ENCODE measurements around the gene KLF1. TPM values are rescaled to one million over a fixed set of nuclear protein-coding genes. Genes with fewer than 3 reads are reported as not detected.
"Not testable (repeated sequence)": the region's sequence is repeated elsewhere in the genome, so short reads cannot be mapped to it uniquely, and the experiment has no call there.

The KLF1 gene
- total and polyA plus RNA-seq, 4 donors = 0.26 to 3.0 (median 0.44) TPM

DNA sequence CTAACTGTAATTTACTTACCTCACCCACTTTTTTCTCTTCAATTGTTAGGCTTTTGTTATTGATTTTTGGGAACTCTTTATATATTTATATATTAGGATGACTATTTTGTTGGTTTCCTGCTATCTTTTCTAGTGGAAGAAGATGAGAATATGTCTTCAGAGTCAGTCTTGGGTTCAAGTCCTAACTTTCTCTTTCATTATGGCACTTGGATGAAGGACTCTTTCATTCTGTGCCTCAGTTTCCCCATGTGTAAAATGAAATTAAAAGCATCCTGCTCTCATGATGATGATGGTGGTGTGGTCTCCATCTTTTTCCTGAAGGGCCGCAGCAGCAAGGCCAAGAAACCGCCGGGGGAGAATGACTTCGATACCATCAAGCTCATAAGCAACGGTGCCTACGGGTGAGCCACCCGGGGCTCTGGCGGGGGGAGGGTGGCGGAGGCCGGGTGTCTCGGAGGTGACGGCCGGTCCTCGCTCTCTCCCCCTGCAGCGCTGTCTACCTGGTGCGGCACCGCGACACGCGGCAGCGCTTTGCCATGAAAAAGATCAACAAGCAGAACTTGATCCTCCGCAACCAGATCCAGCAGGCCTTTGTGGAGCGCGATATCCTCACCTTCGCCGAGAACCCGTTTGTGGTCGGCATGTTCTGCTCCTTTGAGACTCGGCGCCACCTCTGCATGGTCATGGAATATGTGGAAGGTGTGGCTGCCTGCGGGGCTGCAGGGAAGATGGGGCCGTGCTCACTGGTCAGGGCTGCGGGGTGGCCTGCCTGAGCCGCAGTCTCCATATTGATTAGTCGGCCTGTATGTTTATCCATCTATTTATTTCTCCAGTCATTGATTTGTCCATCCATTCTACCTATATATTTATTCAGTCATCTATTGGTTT is 28.7 kb downstream of the KLF1 start:
- Histone ChIP-seq H3K9ac (ENCODE audit: insufficient read depth in 1 of 2, low read length in 2 of 2) (no peak overlapping the region), H3K27me3 (ENCODE audit: control insufficient read depth in 3 of 3, insufficient read depth in 3 of 3, low read length in 2 of 3) (no peaks in the 10 kb centered on the region), H3K9me3 (ENCODE audit: control insufficient read depth in 4 of 4, insufficient read depth in 3 of 4, low read length in 3 of 4) (peaks cover 0 to 2% (median 0%) of the 10 kb centered on the region in 4 donors), H3K4me1 (ENCODE audit: control insufficient read depth in 5 of 5, insufficient read depth in 5 of 5, low read length in 5 of 5) (no peaks in the 10 kb centered on the region), H3K4me3 (no peak overlapping the region), H3K27ac (ENCODE audit: low read depth in 1 of 2, low read length in 1 of 2) (no peak overlapping the region), H3K36me3 (ENCODE audit: control insufficient read depth in 4 of 4, insufficient read depth in 4 of 4, low read length in 4 of 4) (no peaks in the 10 kb centered on the region)
- ATAC-seq (ENCODE audit: insufficient read depth, low FRiP score) = no peak
- TF ChIP-seq CTCF (IDR thresholded peaks at IDR 0.05; ENCODE audit: control extremely low read depth, extremely low read depth) = no peak
- DNase-seq = no peak
- whole genome bisulfite sequencing, 2 donors = 95% methylated on average over 35 of the region's 35 CpGs

- Histone ChIP-seq H3K27me3 (ENCODE audit: control insufficient read depth in 3 of 3, insufficient read depth in 3 of 3, low read length in 2 of 3) (no peaks in the 10 kb centered on the region), H3K9ac (ENCODE audit: insufficient read depth in 1 of 2, low read length in 2 of 2) (no peak overlapping the region), H3K9me3 (ENCODE audit: control insufficient read depth in 4 of 4, insufficient read depth in 3 of 4, low read length in 3 of 4) (peaks cover 0 to 2% (median 0%) of the 10 kb centered on the region in 4 donors), H3K36me3 (ENCODE audit: control insufficient read depth in 4 of 4, insufficient read depth in 4 of 4, low read length in 4 of 4) (no peaks in the 10 kb centered on the region), H3K4me3 (no peak overlapping the region), H3K27ac (ENCODE audit: low read depth in 1 of 2, low read length in 1 of 2) (no peak overlapping the region), H3K4me1 (ENCODE audit: control insufficient read depth in 5 of 5, insufficient read depth in 5 of 5, low read length in 5 of 5) (no peaks in the 10 kb centered on the region)
- DNase-seq (no peak), ATAC-seq (ENCODE audit: insufficient read depth, low FRiP score) (no peak)
- 67 to 83% methylated on average over 1 of the region's 1 CpG for WGBS, 2 donors
- TF ChIP-seq CTCF (IDR thresholded peaks at IDR 0.05; ENCODE audit: control extremely low read depth, extremely low read depth) = no peak
These were observed 30.3 kb downstream of the KLF1 start for GRCh38 chr19:12856653-12857052.

DNA sequence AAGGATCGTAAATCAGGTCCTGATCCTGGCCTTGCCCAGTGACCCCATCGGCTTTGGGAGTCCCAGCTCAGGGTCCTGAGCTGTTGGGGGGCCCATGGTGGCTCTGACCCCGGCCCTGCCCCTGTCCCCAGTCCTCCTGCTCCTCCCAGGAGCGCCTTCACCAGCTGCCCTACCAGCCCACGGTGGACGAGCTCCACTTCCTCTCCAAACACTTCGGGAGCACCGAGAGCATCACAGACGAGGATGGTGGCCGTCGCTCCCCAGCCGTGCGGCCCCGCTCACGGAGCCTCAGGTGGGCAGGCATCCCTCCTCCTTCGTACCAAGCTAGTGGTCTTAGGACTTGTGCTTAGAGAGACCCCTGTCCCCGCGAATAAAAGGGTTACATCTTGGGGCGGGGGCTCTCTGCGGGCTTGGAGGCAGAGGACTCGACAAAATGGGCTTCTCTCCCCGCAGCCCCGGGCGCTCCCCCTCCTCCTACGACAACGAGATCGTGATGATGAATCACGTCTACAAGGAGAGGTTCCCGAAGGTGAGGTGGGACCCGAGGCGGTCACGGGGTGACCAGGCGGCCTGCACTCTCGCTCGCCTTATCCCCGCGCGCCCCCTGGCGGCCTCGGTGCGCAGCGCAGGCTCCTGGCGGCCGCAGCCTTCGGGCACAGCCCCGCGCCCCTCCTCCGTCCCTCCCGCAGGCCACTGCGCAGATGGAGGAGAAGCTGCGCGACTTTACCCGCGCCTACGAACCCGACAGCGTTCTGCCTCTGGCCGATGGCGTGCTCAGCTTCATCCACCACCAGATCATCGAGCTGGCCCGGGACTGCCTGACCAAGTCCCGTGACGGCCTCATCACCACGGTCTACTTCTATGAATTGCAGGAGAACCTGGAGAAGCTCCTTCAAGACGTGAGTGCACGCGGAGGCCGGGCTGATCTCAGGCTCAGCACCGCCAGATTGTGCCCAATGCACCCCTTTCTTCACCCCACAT is 39.6 kb downstream of the KLF1 start:
- Histone ChIP-seq H3K9me3 (ENCODE audit: control insufficient read depth in 4 of 4, insufficient read depth in 3 of 4, low read length in 3 of 4) (peaks cover 0 to 3% (median 0%) of the 10 kb centered on the region in 4 donors), H3K36me3 (ENCODE audit: control insufficient read depth in 4 of 4, insufficient read depth in 4 of 4, low read length in 4 of 4) (no peaks in the 10 kb centered on the region), H3K27me3 (ENCODE audit: control insufficient read depth in 3 of 3, insufficient read depth in 3 of 3, low read length in 2 of 3) (peaks cover 0 to 6% (median 5%) of the 10 kb centered on the region in 3 donors), H3K4me1 (ENCODE audit: control insufficient read depth in 5 of 5, insufficient read depth in 5 of 5, low read length in 5 of 5) (peaks cover 0 to 5% (median 0%) of the 10 kb centered on the region in 5 donors), H3K27ac (ENCODE audit: low read depth in 1 of 2, low read length in 1 of 2) (no peak overlapping the region), H3K4me3 (no peak overlapping the region), H3K9ac (ENCODE audit: insufficient read depth in 1 of 2, low read length in 2 of 2) (no peak overlapping the region)
- peak; percentile 95 for ATAC-seq (ENCODE audit: insufficient read depth, low FRiP score)
- WGBS, 2 donors = 10 to 11% methylated on average over 68 to 69 of the region's 69 CpGs
- DNase-seq = peak; percentile 83 to 88 (median 85)
- peak; percentile 98 for TF ChIP-seq CTCF (IDR thresholded peaks at IDR 0.05; ENCODE audit: control extremely low read depth, extremely low read depth)

DNA sequence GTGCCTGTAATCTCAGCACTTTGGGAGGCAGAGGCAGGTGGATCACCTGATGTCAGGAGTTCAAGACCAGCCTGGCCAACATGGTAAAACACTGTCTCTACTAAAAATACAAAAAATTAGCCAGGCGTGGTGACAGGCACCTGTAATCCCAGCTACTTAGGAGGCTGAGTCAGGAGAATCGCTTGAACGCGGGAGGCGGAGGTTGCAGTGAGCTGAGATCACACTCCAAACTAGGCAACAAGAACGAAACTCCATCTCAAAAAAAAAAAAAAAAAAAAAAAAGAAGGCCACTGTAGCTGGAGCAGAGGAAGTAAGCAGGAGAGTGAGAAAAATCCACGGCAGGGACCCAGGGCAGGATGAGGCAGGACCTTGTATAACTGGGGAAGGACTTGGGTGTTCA is 40.4 kb downstream of the KLF1 start:
- not testable (repeated sequence) for H3K27ac ChIP-seq (ENCODE audit: low read depth in 1 of 2, low read length in 1 of 2); H3K36me3 ChIP-seq (ENCODE audit: control insufficient read depth in 4 of 4, insufficient read depth in 4 of 4, low read length in 4 of 4); H3K4me3 ChIP-seq; H3K9ac ChIP-seq (ENCODE audit: insufficient read depth in 1 of 2, low read length in 2 of 2); ATAC-seq (ENCODE audit: insufficient read depth, low FRiP score); DNase-seq; H3K4me1 ChIP-seq (ENCODE audit: control insufficient read depth in 5 of 5, insufficient read depth in 5 of 5, low read length in 5 of 5); H3K9me3 ChIP-seq (ENCODE audit: control insufficient read depth in 4 of 4, insufficient read depth in 3 of 4, low read length in 3 of 4)
- peaks cover 0 to 13% (median 7%) of the 10 kb centered on the region in 3 donors for H3K27me3 ChIP-seq (ENCODE audit: control insufficient read depth in 3 of 3, insufficient read depth in 3 of 3, low read length in 2 of 3)
- WGBS, 2 donors = 79 to 86% methylated on average over 7 of the region's 7 CpGs
